ENCODE results near the gene KRT78.
"Not testable (repeated sequence)": the region's sequence is repeated elsewhere in the genome, so short reads cannot be mapped to it uniquely, and the experiment has no call there.

The KRT78 gene

GRCh38 chr12:52848661-52849255 is at the start of gene KRT78:
TSS of gene KRT78 (minus strand) at chr12:52848994. CDS start at chr12:52848930, 64 bp downstream.
- no peak for DNase-seq

GRCh38 chr12:52896190-52897100 is 47.7 kb upstream of the KRT78 start:
- DNase-seq, result no peak

GRCh38 chr12:52895726-52896189 is 47.0 kb upstream of the KRT78 start:
- no peak for DNase-seq

- DNase-seq, result no peak
Observed at GRCh38 chr12:52892974-52893373, 44.2 kb upstream of the KRT78 start.

- no peak for DNase-seq
Observed at GRCh38 chr12:52892207-52892852, 43.5 kb upstream of the KRT78 start.

GRCh38 chr12:52891044-52891443 is 42.2 kb upstream of the KRT78 start:
- no peak for DNase-seq

GRCh38 chr12:52890417-52890816 is 41.6 kb upstream of the KRT78 start:
- no peak for DNase-seq

GRCh38 chr12:52884526-52885293 is 35.9 kb upstream of the KRT78 start:
- DNase-seq, result no peak

- DNase-seq, result not testable (repeated sequence)
Observed at GRCh38 chr12:52880499-52880898, 31.7 kb upstream of the KRT78 start.

GRCh38 chr12:52879394-52880351 is 30.9 kb upstream of the KRT78 start:
- peak; percentile 69 for DNase-seq

GRCh38 chr12:52878507-52879393 is 30.0 kb upstream of the KRT78 start:
- peak; percentile 76 for DNase-seq

- no peak for DNase-seq
Observed at GRCh38 chr12:52877242-52877641, 28.4 kb upstream of the KRT78 start.

GRCh38 chr12:52876372-52876771 is 27.6 kb upstream of the KRT78 start:
- peak; percentile 34 for DNase-seq

GRCh38 chr12:52874573-52875435 is 26.0 kb upstream of the KRT78 start:
- no peak for DNase-seq

- peak; percentile 48 for DNase-seq
Observed at GRCh38 chr12:52873832-52874572, 25.2 kb upstream of the KRT78 start.

- DNase-seq, result no peak
Observed at GRCh38 chr12:52873513-52873831, 24.7 kb upstream of the KRT78 start.

GRCh38 chr12:52872644-52873389 is 24.0 kb upstream of the KRT78 start:
- no peak for DNase-seq
